Thoracic aorta (tissue), 2 donors: ENCODE measurements around the gene ATG9A. TPM values are rescaled to one million over a fixed set of nuclear protein-coding genes. Genes with fewer than 3 reads are reported as not detected.

Experiments
- ATAC-seq: fragments of 150-250 bp; one replicate; pipeline ENCODE4 v1.8.0; 2017; ENCODE audit warnings: low read depth; ENCODE audit not compliant: insufficient number of reproducible peaks, low FRiP score
- DNase-seq: peaks from one replicate; pipeline ENCODE4 v3.0.0-alpha.2; 2020; ENCODE audit warnings: low spot score
- H3K27ac ChIP-seq, 2 donors: fragments of 200-600 bp; sonication (generic); 1 replicate in 1 of 2; 2 replicates in 1 of 2; pipeline ENCODE4 v1.5.1; 2016; ENCODE audit warnings: mild to moderate bottlenecking in 2 of 2, moderate library complexity in 2 of 2
- H3K27me3 ChIP-seq: fragments of 200-600 bp; sonication (generic); replicated peaks from 2 replicates; pipeline ENCODE4 v1.6.0; 2016; ENCODE audit warnings: mild to moderate bottlenecking; ENCODE audit not compliant: insufficient read depth
- H3K36me3 ChIP-seq: fragments of 200-600 bp; sonication (generic); one replicate; pipeline ENCODE4 v1.5.1; 2016
- H3K4me1 ChIP-seq, 2 donors: fragments of 200-600 bp; sonication (generic); 1 replicate in 1 of 2; 2 replicates in 1 of 2; pipeline versions ENCODE4 v1.5.1 to v1.6.0; 2016; ENCODE audit warnings: low read depth in 2 of 2, mild to moderate bottlenecking in 1 of 2; ENCODE audit not compliant: control insufficient read depth in 1 of 2
- H3K4me3 ChIP-seq: fragments of 200-600 bp; sonication (generic); 2 replicates; pipeline ENCODE4 v1.5.1; 2016; ENCODE audit warnings: mild to moderate bottlenecking
- H3K9me3 ChIP-seq: fragments of 200-600 bp; sonication (generic); 2 replicates; pipeline ENCODE4 v1.5.1; 2016
- total RNA-seq, 2 donors: library from RNA; depleted of rRNA; stranded (reverse); fragments of >200 nt; gene quantifications; one replicate each; pipeline versions ENCODE4 v1.1.0 to v1.2.3, GENCODE V29; 2016
- TF ChIP-seq, protein P1 (sequence below): fragments of 200-600 bp; sonication (generic); IDR thresholded peaks from one replicate; pipeline ENCODE4 v1.5.1; 2019; ENCODE audit warnings: antibody characterized with exemption

ATG9A gene, protein sequence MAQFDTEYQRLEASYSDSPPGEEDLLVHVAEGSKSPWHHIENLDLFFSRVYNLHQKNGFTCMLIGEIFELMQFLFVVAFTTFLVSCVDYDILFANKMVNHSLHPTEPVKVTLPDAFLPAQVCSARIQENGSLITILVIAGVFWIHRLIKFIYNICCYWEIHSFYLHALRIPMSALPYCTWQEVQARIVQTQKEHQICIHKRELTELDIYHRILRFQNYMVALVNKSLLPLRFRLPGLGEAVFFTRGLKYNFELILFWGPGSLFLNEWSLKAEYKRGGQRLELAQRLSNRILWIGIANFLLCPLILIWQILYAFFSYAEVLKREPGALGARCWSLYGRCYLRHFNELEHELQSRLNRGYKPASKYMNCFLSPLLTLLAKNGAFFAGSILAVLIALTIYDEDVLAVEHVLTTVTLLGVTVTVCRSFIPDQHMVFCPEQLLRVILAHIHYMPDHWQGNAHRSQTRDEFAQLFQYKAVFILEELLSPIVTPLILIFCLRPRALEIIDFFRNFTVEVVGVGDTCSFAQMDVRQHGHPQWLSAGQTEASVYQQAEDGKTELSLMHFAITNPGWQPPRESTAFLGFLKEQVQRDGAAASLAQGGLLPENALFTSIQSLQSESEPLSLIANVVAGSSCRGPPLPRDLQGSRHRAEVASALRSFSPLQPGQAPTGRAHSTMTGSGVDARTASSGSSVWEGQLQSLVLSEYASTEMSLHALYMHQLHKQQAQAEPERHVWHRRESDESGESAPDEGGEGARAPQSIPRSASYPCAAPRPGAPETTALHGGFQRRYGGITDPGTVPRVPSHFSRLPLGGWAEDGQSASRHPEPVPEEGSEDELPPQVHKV
- 10 to 100 TPM; 39.4 to 60.4 TPM for total RNA-seq

DNA sequence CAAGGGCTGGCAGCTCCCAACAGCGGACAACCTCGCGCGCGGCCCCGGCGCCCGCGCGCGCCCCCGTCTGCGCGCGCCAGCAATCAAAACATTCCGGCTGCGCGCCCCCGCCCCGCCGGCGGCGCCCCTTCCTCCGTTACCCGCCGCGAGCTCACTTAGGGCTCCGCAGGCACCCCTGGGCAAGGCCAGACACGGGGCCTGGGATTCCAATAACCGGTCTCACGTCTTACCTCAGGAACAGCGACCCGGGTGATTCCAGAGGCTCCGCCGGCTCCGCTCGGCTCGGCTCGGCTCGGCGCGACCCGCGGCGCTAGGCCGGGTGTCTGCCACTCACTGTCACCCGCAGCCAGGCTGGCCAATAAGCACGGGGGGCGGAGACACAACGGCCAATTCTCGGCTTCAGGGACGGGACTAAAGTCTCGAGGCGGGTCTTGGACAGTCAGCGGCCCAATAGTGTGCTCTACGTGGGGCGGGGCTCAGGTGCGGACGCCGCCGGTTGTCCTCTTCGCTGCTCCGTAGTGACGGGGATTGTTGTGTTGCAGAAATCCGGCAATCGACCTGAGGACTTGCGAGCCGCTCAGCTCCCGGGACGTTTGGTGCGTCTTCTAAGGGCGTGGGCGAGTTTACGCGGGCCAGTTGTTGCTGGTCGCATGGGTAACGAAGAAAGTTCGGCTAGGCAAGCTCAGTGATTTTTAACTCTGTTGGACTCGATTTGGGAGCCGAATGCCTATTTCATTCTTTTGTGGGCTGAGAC, at the start of gene ATG9A, which contains the start of gene ANKZF1:
ATG9A (minus strand) TSS at position 332 of the 754 bp plus-strand sequence. CDS start 1,612 bp downstream, outside the sequence.
ANKZF1 (plus strand) TSS at position 502 of the 754 bp plus-strand sequence. CDS start 452 bp downstream, outside the sequence.
- H3K27ac ChIP-seq, result peak within 1 kb of the TSS; percentile 93 to 96
- H3K9me3 ChIP-seq, result no peaks in the 10 kb centered on the region
- peak; percentile 94 for ATAC-seq
- H3K4me1 ChIP-seq, result peaks cover 13 to 32% of the 10 kb centered on the region in 2 donors
- peaks cover 38% of the 10 kb centered on the region for H3K36me3 ChIP-seq
- H3K27me3 ChIP-seq, result no peaks in the 10 kb centered on the region
- DNase-seq, result peak; percentile 95
- TF ChIP-seq, protein P1, sequence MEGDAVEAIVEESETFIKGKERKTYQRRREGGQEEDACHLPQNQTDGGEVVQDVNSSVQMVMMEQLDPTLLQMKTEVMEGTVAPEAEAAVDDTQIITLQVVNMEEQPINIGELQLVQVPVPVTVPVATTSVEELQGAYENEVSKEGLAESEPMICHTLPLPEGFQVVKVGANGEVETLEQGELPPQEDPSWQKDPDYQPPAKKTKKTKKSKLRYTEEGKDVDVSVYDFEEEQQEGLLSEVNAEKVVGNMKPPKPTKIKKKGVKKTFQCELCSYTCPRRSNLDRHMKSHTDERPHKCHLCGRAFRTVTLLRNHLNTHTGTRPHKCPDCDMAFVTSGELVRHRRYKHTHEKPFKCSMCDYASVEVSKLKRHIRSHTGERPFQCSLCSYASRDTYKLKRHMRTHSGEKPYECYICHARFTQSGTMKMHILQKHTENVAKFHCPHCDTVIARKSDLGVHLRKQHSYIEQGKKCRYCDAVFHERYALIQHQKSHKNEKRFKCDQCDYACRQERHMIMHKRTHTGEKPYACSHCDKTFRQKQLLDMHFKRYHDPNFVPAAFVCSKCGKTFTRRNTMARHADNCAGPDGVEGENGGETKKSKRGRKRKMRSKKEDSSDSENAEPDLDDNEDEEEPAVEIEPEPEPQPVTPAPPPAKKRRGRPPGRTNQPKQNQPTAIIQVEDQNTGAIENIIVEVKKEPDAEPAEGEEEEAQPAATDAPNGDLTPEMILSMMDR, result no peak
- peak within 1 kb of the TSS; percentile 91 for H3K4me3 ChIP-seq

DNA sequence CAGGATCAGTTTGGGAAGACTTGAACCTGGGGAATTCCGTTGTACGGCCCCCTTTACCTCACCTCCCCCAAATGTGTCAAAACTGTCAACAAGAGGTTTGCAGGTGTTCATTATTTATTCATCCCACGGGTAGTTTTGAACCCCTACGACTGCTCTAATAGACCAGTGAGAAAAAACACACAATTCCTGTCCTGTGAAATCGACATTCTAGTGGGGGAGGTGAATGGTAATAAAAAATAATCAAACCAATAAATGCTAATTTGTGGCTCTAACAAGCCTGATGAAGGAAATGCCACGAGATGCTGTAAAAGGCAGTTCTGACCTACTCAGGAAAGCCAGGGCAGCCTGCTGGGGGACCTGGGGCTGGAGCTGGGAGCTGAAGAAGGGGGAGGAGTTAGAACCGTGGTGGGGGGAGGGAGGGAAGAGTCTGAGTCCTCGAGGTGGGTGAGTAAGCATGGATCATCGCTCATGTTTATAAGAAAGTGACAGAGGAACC, 49.3 kb upstream of the ATG9A start:
- Histone ChIP-seq H3K27me3 (no peaks in the 10 kb centered on the region), H3K4me3 (peak overlapping the region; percentile 79), H3K9me3 (no peaks in the 10 kb centered on the region), H3K4me1 (peaks cover 18 to 43% of the 10 kb centered on the region in 2 donors), H3K36me3 (peaks cover 20% of the 10 kb centered on the region), H3K27ac (peak overlapping the region; percentile 90 to 97)
- DNase-seq, result no peak
- ATAC-seq, result no peak
- TF ChIP-seq, protein P1, result no peak

DNA sequence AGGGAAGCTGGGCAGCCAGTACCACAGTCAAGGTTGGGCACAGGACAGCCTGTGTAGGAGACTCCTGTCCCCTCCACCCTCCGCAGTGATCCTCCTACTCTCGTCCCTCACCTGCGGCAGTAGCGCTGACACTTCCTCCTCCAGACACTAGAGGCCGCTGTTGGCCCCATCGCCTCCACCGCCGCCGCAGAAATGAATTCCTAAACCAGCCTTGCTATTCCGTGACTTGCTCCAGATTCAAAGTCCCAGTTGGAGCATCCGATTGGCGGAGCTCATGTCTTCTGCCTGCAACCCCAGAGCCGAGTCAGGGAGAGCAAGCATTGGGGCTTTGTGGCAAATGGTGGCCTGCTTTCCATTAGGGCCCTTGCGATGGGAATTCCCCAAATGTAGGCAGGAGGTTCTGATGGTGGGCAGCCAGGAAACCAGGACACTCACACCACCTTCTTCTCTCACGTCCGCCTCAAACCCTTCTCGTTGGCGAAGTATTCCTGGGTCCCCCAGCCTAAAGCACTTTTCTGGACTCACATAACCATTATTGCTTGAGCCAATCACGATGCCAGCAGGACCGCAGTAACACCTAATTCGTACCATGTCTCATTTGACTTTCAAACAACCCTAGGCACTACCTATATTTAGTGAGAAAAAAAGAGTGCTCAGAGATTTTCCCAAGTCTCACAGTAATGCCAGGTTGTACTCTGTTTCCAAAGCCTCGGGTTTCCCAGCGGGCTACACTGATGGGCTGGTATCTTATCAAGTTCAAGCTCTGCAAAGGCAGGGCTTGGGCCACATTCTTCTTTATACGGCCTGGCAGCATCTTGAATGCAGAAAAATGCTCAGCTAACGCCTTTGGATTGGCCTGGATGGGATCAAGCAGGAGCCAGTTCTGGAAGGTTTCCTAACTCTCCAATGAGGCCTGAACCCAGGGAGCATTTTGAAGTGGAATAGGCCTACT, 48.5 kb upstream of the ATG9A start:
- ATAC-seq, result no peak
- TF ChIP-seq, protein P1, result peak; percentile 97
- H3K27ac ChIP-seq, result peak overlapping the region; percentile 90 to 97
- H3K36me3 ChIP-seq, result peaks cover 15% of the 10 kb centered on the region
- H3K4me1 ChIP-seq, result peaks cover 18 to 45% of the 10 kb centered on the region in 2 donors
- H3K9me3 ChIP-seq, result no peaks in the 10 kb centered on the region
- DNase-seq, result no peak
- peak overlapping the region; percentile 24 for H3K4me3 ChIP-seq
- H3K27me3 ChIP-seq, result no peaks in the 10 kb centered on the region

DNA sequence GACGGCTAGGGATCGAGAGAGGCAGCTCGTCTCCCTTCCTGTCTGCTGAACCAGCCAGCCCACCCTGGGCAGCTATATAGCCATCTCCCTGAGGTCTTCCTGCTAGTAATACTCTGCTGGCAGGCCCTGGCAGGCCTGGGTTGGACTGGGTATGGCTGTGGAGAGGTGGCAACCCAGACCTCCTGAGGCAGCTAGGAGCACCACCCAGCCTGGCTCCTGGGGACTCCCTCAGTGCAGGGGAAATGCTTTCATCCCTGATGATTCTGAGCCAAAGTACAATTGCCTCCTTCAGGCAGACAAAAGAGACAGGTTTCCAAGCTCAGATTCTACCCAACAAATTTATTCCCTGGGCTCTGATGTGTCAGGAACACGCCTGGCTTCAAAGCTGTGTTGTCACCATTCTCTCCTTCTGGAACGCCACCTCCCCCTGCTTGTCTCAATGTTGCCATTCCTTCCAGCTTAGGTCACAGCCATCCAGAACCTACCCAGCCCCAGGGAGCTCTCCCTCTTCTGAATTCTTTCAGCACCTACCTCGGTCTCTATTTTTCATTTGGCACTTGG, 45.0 kb upstream of the ATG9A start:
- Histone ChIP-seq H3K4me1 (peaks cover 13 to 31% of the 10 kb centered on the region in 2 donors), H3K27me3 (no peaks in the 10 kb centered on the region), H3K27ac (peak overlapping the region; percentile 94 to 98), H3K4me3 (peak overlapping the region; percentile 25), H3K9me3 (no peaks in the 10 kb centered on the region), H3K36me3 (no peaks in the 10 kb centered on the region)
- DNase-seq, result no peak
- TF ChIP-seq, protein P1, result no peak
- ATAC-seq, result peak; percentile 39
